ENCODE measurements around the gene SKA3. TPM values are rescaled to one million over a fixed set of nuclear protein-coding genes. Genes with fewer than 3 reads are reported as not detected.

Gene SKA3
- total RNA-seq, 1 donor from 2014 or later, result 0.60 TPM

DNA sequence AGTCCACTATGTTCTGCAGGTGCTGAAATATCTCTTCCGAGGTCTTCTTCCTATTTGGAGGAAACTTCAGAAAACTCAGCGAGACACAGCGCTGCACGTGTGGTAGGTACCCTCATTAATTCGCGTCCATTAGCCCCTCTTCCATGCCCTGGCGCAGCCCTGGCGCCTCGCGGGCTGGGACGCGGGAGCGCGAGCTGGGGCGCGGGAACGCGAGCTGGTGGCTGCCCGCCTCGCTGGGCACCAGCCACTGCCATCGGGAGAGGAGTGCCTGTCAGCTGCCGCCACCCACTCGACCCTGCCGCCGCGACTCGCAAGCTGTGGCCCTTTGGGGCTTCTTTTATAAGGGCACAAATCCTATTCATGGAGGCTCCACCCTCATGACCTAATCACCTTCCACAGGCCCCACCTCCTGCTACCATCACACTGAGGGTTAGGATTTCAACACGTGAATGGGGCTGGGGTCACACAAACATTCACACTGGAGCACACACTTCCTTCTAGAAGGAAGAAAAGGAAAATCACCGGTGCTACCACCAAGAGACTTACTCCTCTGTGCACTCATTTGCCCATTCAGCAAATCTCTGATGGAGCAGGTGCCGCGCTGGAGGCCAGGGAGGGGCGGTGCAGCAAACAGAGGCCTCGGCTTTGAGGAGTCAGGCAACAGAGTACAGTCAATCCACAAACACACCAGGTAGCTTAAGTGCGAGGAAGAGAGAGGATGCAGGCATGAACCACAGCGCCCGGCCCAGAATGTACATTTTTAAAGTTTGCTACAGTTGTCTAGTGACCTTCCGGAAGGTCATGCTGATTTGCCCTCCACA lies 71.9 kb downstream of the SKA3 start:
- H3K27me3 ChIP-seq (ENCODE audit: low read depth), result no peaks in the 10 kb centered on the region

More for the DNA sequence above, 71.9 kb downstream of the SKA3 start:
- Histone ChIP-seq H3K9me3 (replicated peaks) (no peaks in the 10 kb centered on the region), H3K36me3 (no peaks in the 10 kb centered on the region), H3K4me1 (no peaks in the 10 kb centered on the region), H3K4me3 (no peak overlapping the region), H3K27ac (replicated peaks) (no peak overlapping the region)
- no peak for DNase-seq
- TF ChIP-seq, protein P1, sequence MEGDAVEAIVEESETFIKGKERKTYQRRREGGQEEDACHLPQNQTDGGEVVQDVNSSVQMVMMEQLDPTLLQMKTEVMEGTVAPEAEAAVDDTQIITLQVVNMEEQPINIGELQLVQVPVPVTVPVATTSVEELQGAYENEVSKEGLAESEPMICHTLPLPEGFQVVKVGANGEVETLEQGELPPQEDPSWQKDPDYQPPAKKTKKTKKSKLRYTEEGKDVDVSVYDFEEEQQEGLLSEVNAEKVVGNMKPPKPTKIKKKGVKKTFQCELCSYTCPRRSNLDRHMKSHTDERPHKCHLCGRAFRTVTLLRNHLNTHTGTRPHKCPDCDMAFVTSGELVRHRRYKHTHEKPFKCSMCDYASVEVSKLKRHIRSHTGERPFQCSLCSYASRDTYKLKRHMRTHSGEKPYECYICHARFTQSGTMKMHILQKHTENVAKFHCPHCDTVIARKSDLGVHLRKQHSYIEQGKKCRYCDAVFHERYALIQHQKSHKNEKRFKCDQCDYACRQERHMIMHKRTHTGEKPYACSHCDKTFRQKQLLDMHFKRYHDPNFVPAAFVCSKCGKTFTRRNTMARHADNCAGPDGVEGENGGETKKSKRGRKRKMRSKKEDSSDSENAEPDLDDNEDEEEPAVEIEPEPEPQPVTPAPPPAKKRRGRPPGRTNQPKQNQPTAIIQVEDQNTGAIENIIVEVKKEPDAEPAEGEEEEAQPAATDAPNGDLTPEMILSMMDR (IDR thresholded peaks at IDR 0.05; ENCODE audit: borderline replicate concordance), result no peak
- intact Hi-C loops (cut with micrococcal nuclease), result no loop called here

Other genes starting within 250 kb of the SKA3 start
- gene LATS2, start 115.0 kb downstream of the SKA3 start, total RNA-seq, result 20.2 TPM
- gene SAP18, start 36.4 kb downstream of the SKA3 start, total RNA-seq, result 281 TPM
- 24.6 TPM for gene MRPL57, start 106 bp upstream of the SKA3 start, total RNA-seq

Data from left ventricle myocardium inferior (tissue), 1 donor.